K562 (cell line): ENCODE results near the gene NEXN. TPM values are rescaled to one million over a fixed set of nuclear protein-coding genes. Genes with fewer than 3 reads are reported as not detected.

ENCODE experiments used
- ARHGAP35 ChIP-seq: fragments of 450-650 bp; IDR thresholded peaks from 2 replicates; pipeline ENCODE4 v1.6.1; 2018; ENCODE audit not compliant: partially characterized antibody
- BMI1 ChIP-seq: fragments of 150-350 bp; IDR thresholded peaks from 2 replicates; pipeline ENCODE4 v1.6.1; 2014; ENCODE audit warnings: low read length
- CREB3L1 ChIP-seq: fragments of 450-650 bp; IDR thresholded peaks from 2 replicates; pipeline ENCODE4 v1.6.1; 2014; ENCODE audit warnings: low read depth, mild to moderate bottlenecking, moderate library complexity, borderline replicate concordance
- ESRRA ChIP-seq: fragments of 450-650 bp; IDR thresholded peaks from 2 replicates; pipeline ENCODE4 v1.6.1; 2014; ENCODE audit warnings: low read depth, mild to moderate bottlenecking, moderate library complexity, borderline replicate concordance
- GMEB1 ChIP-seq: fragments of 250-450 bp; sonication (Bioruptor Pico); IDR thresholded peaks from 2 replicates; pipeline ENCODE4 v1.4.0; 2020; ENCODE audit warnings: mild to moderate bottlenecking
- MGA ChIP-seq: fragments of 450-650 bp; IDR thresholded peaks from 2 replicates; pipeline ENCODE4 v1.6.1; 2016; ENCODE audit warnings: mild to moderate bottlenecking, moderate library complexity
- MYC ChIP-seq, 2 experiments: fragments of 250-450 bp in 1 of 2; sonication (Bioruptor Pico) in 1 of 2; IDR thresholded peaks; 2 replicates each; pipeline versions ENCODE4 v1.5.1 to v1.6.1; 2012 to 2021; ENCODE audit warnings: low read depth in 2 of 2, borderline replicate concordance in 1 of 2, improper control_type of control experiment in 1 of 2, low read length in 1 of 2, mild to moderate bottlenecking in 1 of 2, moderate library complexity in 1 of 2
- RHOXF2B ChIP-seq: fragments of 250-450 bp; sonication (Bioruptor Pico); conservative IDR thresholded peaks from 2 replicates; pipeline ENCODE4 v1.5.1; 2021
- TFAM ChIP-seq: fragments of 250-450 bp; sonication (Bioruptor Pico); conservative IDR thresholded peaks from 2 replicates; pipeline ENCODE4 v1.5.0; 2021; ENCODE audit warnings: mild to moderate bottlenecking, moderate library complexity
- WHSC1 ChIP-seq: IDR thresholded peaks from one replicate; pipeline ENCODE4 v1.6.1; 2012; ENCODE audit warnings: low read length, control low read depth, inconsistent platforms
- ZBTB2 ChIP-seq: fragments of 450-650 bp; IDR thresholded peaks from 2 replicates; pipeline ENCODE4 v1.6.1; 2016; ENCODE audit warnings: antibody characterized with exemption
- polyA plus RNA-seq, 8 experiments: library from polyadenylated mRNA; depleted of rRNA in 4 of 8; stranded (reverse) in 5 of 8; unstranded in 3 of 8; fragments of >200 nt; fragmentation: Nextera tagmentation in 2 of 8; fragmentation: Illumina TruSeq in 1 of 8; extraction: Ambion mirVana in 2 of 8; extraction: Trizol in 1 of 8; gene quantifications; 2 replicates each; pipeline versions ENCODE4 v1.2.1 to v1.2.3, GENCODE V29; 2011 to 2014; ENCODE audit warnings: inconsistent platforms in 1 of 8, missing spikeins in 1 of 8
- total RNA-seq, 7 experiments: library from RNA; depleted of rRNA in 6 of 7; stranded (reverse); fragments of >200 nt in 6 of 7; fragmentation: Illumina TruSeq in 2 of 7; extraction: Trizol in 2 of 7; gene quantifications; 2 replicates each; pipeline versions ENCODE4 v1.2.1 to v1.2.3, GENCODE V29; 2011 to 2021; ENCODE audit warnings: low replicate concordance in 1 of 7

NEXN gene
- total and polyA plus RNA-seq, 9 of the 15 experiments (the other 6 are each of a cell fraction or from before 2014, with no cell fraction given) = 0.18 to 1.8 (median 0.76) TPM

GRCh38 chr1:77888081-77888780 lies at the start of gene NEXN (continued):
- peak; percentile 34; the same call in 1 of the 2 replicates for TF ChIP-seq MGA
- no peak for TF ChIP-seq ESRRA
- TF ChIP-seq MYC (IDR thresholded peaks at IDR 0.05; ENCODE audit: low read depth, low read length) = no peak; the same call in 1 of the 2 replicates
- TF ChIP-seq MYC (CRISPR knock-in tag; IDR thresholded peaks at IDR 0.05; ENCODE audit: borderline replicate concordance, low read depth) = no peak
- TF ChIP-seq RHOXF2B (CRISPR knock-in tag) = no peak
- no peak for TF ChIP-seq ARHGAP35
- no peak for TF ChIP-seq CREB3L1
- TF ChIP-seq GMEB1 (CRISPR knock-in tag) = no peak
- no peak for TF ChIP-seq ZBTB2
- no peak for TF ChIP-seq WHSC1
- TF ChIP-seq BMI1 = no peak
- no peak for TF ChIP-seq TFAM (CRISPR knock-in tag)
